CD4-positive, alpha-beta T cell (primary cell): Measurements from ENCODE around the gene ST3GAL2. TPM values are rescaled to one million over a fixed set of nuclear protein-coding genes. Genes with fewer than 3 reads are reported as not detected.
"Not testable (repeated sequence)": the region's sequence is repeated elsewhere in the genome, so short reads cannot be mapped to it uniquely, and the experiment has no call there.

Experiments used
- ATAC-seq: fragments of 200-7000 bp; cut with Tn5 transposase; one replicate; pipeline ENCODE4 v1.10.0; 2022; ENCODE audit warnings: mild to moderate bottlenecking; ENCODE audit not compliant: poor library complexity
- CTCF ChIA-PET: fragments of 350-600 bp; sonication (Branson Sonifier 250); formaldehyde crosslinking; loops from one replicate; lab custom pipeline; 2021; ENCODE audit warnings: antibody characterized with exemption, inconsistent platforms; lab: Charles Lee
- POLR2A ChIA-PET: fragments of 350-600 bp; sonication (Branson Sonifier 250); formaldehyde crosslinking; loops from one replicate; lab custom pipeline; 2021; ENCODE audit warnings: antibody characterized with exemption, inconsistent platforms; lab: Charles Lee
- DNase-seq, 14 experiments: peaks; one replicate each; pipeline ENCODE4 v3.0.0-alpha.2; 2013 to 2020; ENCODE audit warnings: mixed read lengths in 2 of 14
- H3K27ac ChIP-seq, 2 donors: one replicate each; pipeline versions ENCODE4 v1.5.1 to v1.7.0; 2013; ENCODE audit warnings: low read length in 2 of 2, low read depth in 1 of 2, mild to moderate bottlenecking in 1 of 2
- H3K27me3 ChIP-seq, 2 experiments: 1 replicate in 1 of 2; 2 replicates in 1 of 2; pipeline versions ENCODE4 v1.6.1 to v1.7.0; 2013; ENCODE audit warnings: low read length in 2 of 2, control low read depth in 1 of 2, mild to moderate bottlenecking in 1 of 2, moderate library complexity in 1 of 2; ENCODE audit not compliant: insufficient read depth in 2 of 2, control insufficient read depth in 1 of 2
- H3K36me3 ChIP-seq: one replicate; pipeline ENCODE4 v1.6.1; 2013; ENCODE audit warnings: low read length, control low read depth; ENCODE audit not compliant: insufficient read depth
- H3K4me1 ChIP-seq: one replicate; pipeline ENCODE4 v1.6.1; 2013; ENCODE audit warnings: low read length, control low read depth; ENCODE audit not compliant: insufficient read depth
- H3K4me3 ChIP-seq: one replicate; pipeline ENCODE4 v1.5.1; 2013; ENCODE audit warnings: mild to moderate bottlenecking, low read length, moderate library complexity
- H3K9me3 ChIP-seq, 2 experiments: 1 replicate in 1 of 2; 2 replicates in 1 of 2; pipeline versions ENCODE4 v1.6.1 to v1.7.0; 2013; ENCODE audit warnings: low read length in 2 of 2, mild to moderate bottlenecking in 2 of 2, control low read depth in 1 of 2, moderate library complexity in 1 of 2; ENCODE audit not compliant: control insufficient read depth in 1 of 2, insufficient read depth in 1 of 2
- H3K27ac Mint-ChIP-seq: one replicate; pipeline ENCODE4 v1.8.0; 2020; ENCODE audit warnings: mixed read lengths
- H3K27me3 Mint-ChIP-seq: one replicate; pipeline ENCODE4 v1.8.0; 2021; ENCODE audit warnings: mixed read lengths
- H3K36me3 Mint-ChIP-seq: one replicate; pipeline ENCODE4 v1.8.0; 2021; ENCODE audit warnings: low read depth, mixed read lengths
- H3K4me1 Mint-ChIP-seq: one replicate; pipeline ENCODE4 v1.8.0; 2021; ENCODE audit warnings: low read depth, mixed read lengths
- H3K4me3 Mint-ChIP-seq: one replicate; pipeline ENCODE4 v1.8.0; 2020; ENCODE audit warnings: mild to moderate bottlenecking, mixed read lengths
- H3K9me3 Mint-ChIP-seq: one replicate; pipeline ENCODE4 v1.8.0; 2020; ENCODE audit warnings: mixed read lengths
- CTCF ChIP-seq: fragments of 200-600 bp; IDR thresholded peaks from one replicate; pipeline ENCODE4 v1.8.0; 2022; ENCODE audit warnings: antibody characterized with exemption, mild to moderate bottlenecking
- intact Hi-C, 2 experiments: fragments of 100-400 bp; cut with DNase I in 1 of 2; cut with micrococcal nuclease in 1 of 2; formaldehyde crosslinking; loops; one replicate each; pipeline versions ENCODE4 v1.15.1 to v1.9.0; 2023 to 2025; cut with DNase I, micrococcal nuclease
- total RNA-seq, 174 experiments: library from RNA in 2 of 174; stranded (reverse) in 2 of 174; gene quantifications; one replicate each; pipeline ENCODE4 v1.2.3 and lab custom pipeline; 2021 to 2026

The ST3GAL2 gene
- total RNA-seq, 2 experiments from 2014 or later, result 9.8 to 11.1 TPM

GRCh38 chr16:70412385-70412784 lies 26.5 kb downstream of the ST3GAL2 start:
- intact Hi-C loops, result no loop called here
- no peak for ATAC-seq
- no peak overlapping the region for H3K27ac Mint-ChIP-seq
- H3K4me1 ChIP-seq, result peaks cover 28% of the 10 kb centered on the region
- DNase-seq, result no peak
- H3K36me3 ChIP-seq, result no peaks in the 10 kb centered on the region
- H3K27ac ChIP-seq, result no peak overlapping the region
- peaks cover 45% of the 10 kb centered on the region for H3K4me1 Mint-ChIP-seq
- ChIA-PET CTCF (no interaction called here), POLR2A (no interaction called here)
- H3K4me3 ChIP-seq, result no peak overlapping the region
- no peaks in the 10 kb centered on the region for H3K9me3 Mint-ChIP-seq
- H3K27me3 Mint-ChIP-seq, result no peaks in the 10 kb centered on the region
- peaks cover 16% of the 10 kb centered on the region for H3K36me3 Mint-ChIP-seq
- no peak for TF ChIP-seq CTCF
- H3K27me3 ChIP-seq, result no peaks in the 10 kb centered on the region
- H3K9me3 ChIP-seq, result no peaks in the 10 kb centered on the region
- no peak overlapping the region for H3K4me3 Mint-ChIP-seq

- Mint-ChIP-seq H3K27me3 (no peaks in the 10 kb centered on the region), H3K9me3 (no peaks in the 10 kb centered on the region), H3K27ac (peak overlapping the region; percentile 77), H3K4me3 (no peak overlapping the region), H3K4me1 (peaks cover 46% of the 10 kb centered on the region), H3K36me3 (peaks cover 11% of the 10 kb centered on the region)
- Histone ChIP-seq H3K27me3 (no peaks in the 10 kb centered on the region), H3K4me3 (no peak overlapping the region), H3K4me1 (peaks cover 36% of the 10 kb centered on the region), H3K9me3 (no peaks in the 10 kb centered on the region), H3K36me3 (no peaks in the 10 kb centered on the region), H3K27ac (no peak overlapping the region)
- DNase-seq, result no peak
- intact Hi-C loops, result no loop called here
- ATAC-seq, result no peak
- ChIA-PET CTCF (interaction anchor here (0.6 to 0.7 kb wide), 2 partner anchors 15 to 105 kb away, joined by 3 to 4 read pairs; no protein-coding TSS in a partner anchor), POLR2A (no interaction called here)
- no peak for TF ChIP-seq CTCF
Measured at GRCh38 chr16:70410734-70411133, 28.2 kb downstream of the ST3GAL2 start.

- peak overlapping the region; percentile 30 for H3K4me3 Mint-ChIP-seq
- TF ChIP-seq CTCF, result no peak
- Histone ChIP-seq H3K4me1 (peaks cover 64% of the 10 kb centered on the region), H3K4me3 (no peak overlapping the region), H3K27ac (peak overlapping the region in 1 of 2 donors; percentile 14), H3K27me3 (no peaks in the 10 kb centered on the region), H3K36me3 (no peaks in the 10 kb centered on the region), H3K9me3 (no peaks in the 10 kb centered on the region)
- no peak for DNase-seq
- no peaks in the 10 kb centered on the region for H3K27me3 Mint-ChIP-seq
- peak overlapping the region; percentile 86 for H3K27ac Mint-ChIP-seq
- CTCF ChIA-PET, result interaction anchor here (0.6 to 0.9 kb wide), 2 partner anchors 47 to 633 kb away, joined by 3 to 4 read pairs; partner anchors contain the start of gene FCSK
- peaks cover 74% of the 10 kb centered on the region for H3K4me1 Mint-ChIP-seq
- POLR2A ChIA-PET, result interaction anchor here (0.8 to 3.0 kb wide), 4 partner anchors 27 to 159 kb away, joined by 3 to 24 read pairs (median 8); partner anchors contain the start of genes COG4, SF3B3 and ST3GAL2
- intact Hi-C loops, result no loop called here
- no peaks in the 10 kb centered on the region for H3K9me3 Mint-ChIP-seq
- peaks cover 16% of the 10 kb centered on the region for H3K36me3 Mint-ChIP-seq
- ATAC-seq, result no peak
Measured at GRCh38 chr16:70407811-70408274, 31.1 kb downstream of the ST3GAL2 start.

GRCh38 chr16:70406104-70406503 lies 32.8 kb downstream of the ST3GAL2 start:
- Mint-ChIP-seq H3K4me1 (peaks cover 77% of the 10 kb centered on the region), H3K27ac (peak overlapping the region; percentile 78)
- DNase-seq, ATAC-seq, H3K36me3 Mint-ChIP-seq, H3K9me3 Mint-ChIP-seq, H3K27ac ChIP-seq, H3K9me3 ChIP-seq, H3K27me3 Mint-ChIP-seq, H3K36me3 ChIP-seq, H3K27me3 ChIP-seq, intact Hi-C loops, CTCF ChIA-PET, H3K4me3 Mint-ChIP-seq, H3K4me3 ChIP-seq: not testable (repeated sequence)
- H3K4me1 ChIP-seq, result peaks cover 66% of the 10 kb centered on the region
- POLR2A ChIA-PET, result interaction anchor here (0.6 to 1.3 kb wide), 2 partner anchors 27 to 28 kb away, joined by 4 to 6 read pairs; no protein-coding TSS in a partner anchor
